Memory B cell (primary cell): ENCODE measurements around the gene PTPRE.

Experiments used
- ATAC-seq: fragments of 150-1000 bp; cut with Tn5 transposase; 2 replicates; pipeline ENCODE4 v1.10.0; 2021; ENCODE audit warnings: low read depth, mild to moderate bottlenecking, moderate library complexity
- DNase-seq, 2 donors: peaks; one replicate each; pipeline ENCODE4 v3.0.0; 2022; ENCODE audit warnings: low spot score in 2 of 2
- H3K27ac Mint-ChIP-seq: one replicate; pipeline ENCODE4 v1.8.0; 2022; ENCODE audit warnings: mild to moderate bottlenecking, moderate library complexity, mixed read lengths
- H3K27me3 Mint-ChIP-seq: one replicate; pipeline ENCODE4 v1.8.0; 2022; ENCODE audit warnings: mixed read lengths
- H3K36me3 Mint-ChIP-seq: one replicate; pipeline ENCODE4 v1.8.0; 2022; ENCODE audit warnings: mild to moderate bottlenecking, mixed read lengths
- H3K4me1 Mint-ChIP-seq: one replicate; pipeline ENCODE4 v1.8.0; 2022; ENCODE audit warnings: mixed read lengths
- H3K4me3 Mint-ChIP-seq: one replicate; pipeline ENCODE4 v1.8.0; 2022; ENCODE audit warnings: mild to moderate bottlenecking, moderate library complexity, mixed read lengths
- H3K9me3 Mint-ChIP-seq: one replicate; pipeline ENCODE4 v1.8.0; 2022; ENCODE audit warnings: mixed read lengths

Gene PTPRE

GRCh38 chr10:128072941-128073645 is 166.2 kb downstream of the PTPRE start:
- H3K27ac Mint-ChIP-seq = no peak overlapping the region
- H3K4me3 Mint-ChIP-seq = no peak overlapping the region
- H3K4me1 Mint-ChIP-seq = peaks cover 6% of the 10 kb centered on the region
- no peaks in the 10 kb centered on the region for H3K9me3 Mint-ChIP-seq
- H3K36me3 Mint-ChIP-seq = peaks cover 28% of the 10 kb centered on the region
- ATAC-seq = no peak
- no peaks in the 10 kb centered on the region for H3K27me3 Mint-ChIP-seq
- DNase-seq = no peak

GRCh38 chr10:128073890-128074289 is 167.0 kb downstream of the PTPRE start:
- H3K36me3 Mint-ChIP-seq = peaks cover 28% of the 10 kb centered on the region
- no peak overlapping the region for H3K27ac Mint-ChIP-seq
- H3K27me3 Mint-ChIP-seq = no peaks in the 10 kb centered on the region

GRCh38 chr10:128074589-128074988 is 167.7 kb downstream of the PTPRE start:
- Mint-ChIP-seq H3K36me3 (peaks cover 33% of the 10 kb centered on the region), H3K27ac (no peak overlapping the region), H3K9me3 (no peaks in the 10 kb centered on the region), H3K4me3 (no peak overlapping the region), H3K27me3 (no peaks in the 10 kb centered on the region), H3K4me1 (peaks cover 3% of the 10 kb centered on the region)
- ATAC-seq (no peak), DNase-seq (no peak)

More at GRCh38 chr10:128073890-128074289, 167.0 kb downstream of the PTPRE start:
- Mint-ChIP-seq H3K4me3 (no peak overlapping the region), H3K9me3 (no peaks in the 10 kb centered on the region), H3K4me1 (peaks cover 6% of the 10 kb centered on the region)
- DNase-seq = no peak
- no peak for ATAC-seq

GRCh38 chr10:128077155-128077875 is 170.4 kb downstream of the PTPRE start:
- no peaks in the 10 kb centered on the region for H3K27me3 Mint-ChIP-seq
- H3K36me3 Mint-ChIP-seq = peaks cover 36% of the 10 kb centered on the region
- H3K9me3 Mint-ChIP-seq = no peaks in the 10 kb centered on the region
- H3K4me3 Mint-ChIP-seq = no peak overlapping the region
- no peaks in the 10 kb centered on the region for H3K4me1 Mint-ChIP-seq
- DNase-seq (no peak), ATAC-seq (no peak)
- no peak overlapping the region for H3K27ac Mint-ChIP-seq

- peaks cover 29% of the 10 kb centered on the region for H3K36me3 Mint-ChIP-seq
- DNase-seq = no peak
Measured at GRCh38 chr10:128078136-128078969, 171.4 kb downstream of the PTPRE start.

GRCh38 chr10:128080231-128080630 is 173.3 kb downstream of the PTPRE start:
- Mint-ChIP-seq H3K9me3 (no peaks in the 10 kb centered on the region), H3K36me3 (peaks cover 19% of the 10 kb centered on the region), H3K4me3 (no peak overlapping the region), H3K27me3 (no peaks in the 10 kb centered on the region), H3K4me1 (no peaks in the 10 kb centered on the region), H3K27ac (no peak overlapping the region)
- DNase-seq (no peak), ATAC-seq (no peak)

More at GRCh38 chr10:128078136-128078969, 171.4 kb downstream of the PTPRE start:
- Mint-ChIP-seq H3K4me3 (no peak overlapping the region), H3K27me3 (no peaks in the 10 kb centered on the region), H3K27ac (no peak overlapping the region), H3K4me1 (no peaks in the 10 kb centered on the region), H3K9me3 (no peaks in the 10 kb centered on the region)
- peak; percentile 51 for ATAC-seq

- H3K27ac Mint-ChIP-seq = no peak overlapping the region
- DNase-seq (no peak), ATAC-seq (no peak)
- H3K36me3 Mint-ChIP-seq = peaks cover 17% of the 10 kb centered on the region
- no peaks in the 10 kb centered on the region for H3K9me3 Mint-ChIP-seq
- H3K27me3 Mint-ChIP-seq = no peaks in the 10 kb centered on the region
- no peaks in the 10 kb centered on the region for H3K4me1 Mint-ChIP-seq
- no peak overlapping the region for H3K4me3 Mint-ChIP-seq
Measured at GRCh38 chr10:128080641-128081040, 173.7 kb downstream of the PTPRE start.

GRCh38 chr10:128081222-128081621 is 174.3 kb downstream of the PTPRE start:
- Mint-ChIP-seq H3K27ac (no peak overlapping the region), H3K4me3 (no peak overlapping the region), H3K36me3 (peaks cover 14% of the 10 kb centered on the region), H3K9me3 (no peaks in the 10 kb centered on the region), H3K4me1 (no peaks in the 10 kb centered on the region), H3K27me3 (no peaks in the 10 kb centered on the region)
- ATAC-seq (no peak), DNase-seq (no peak)

- ATAC-seq (no peak), DNase-seq (no peak)
- Mint-ChIP-seq H3K9me3 (no peaks in the 10 kb centered on the region), H3K4me1 (no peaks in the 10 kb centered on the region), H3K36me3 (peaks cover 12% of the 10 kb centered on the region), H3K4me3 (no peak overlapping the region), H3K27me3 (no peaks in the 10 kb centered on the region), H3K27ac (no peak overlapping the region)
Measured at GRCh38 chr10:128081720-128082119, 174.8 kb downstream of the PTPRE start.

GRCh38 chr10:128083191-128083895 is 176.4 kb downstream of the PTPRE start:
- no peak overlapping the region for H3K27ac Mint-ChIP-seq
- DNase-seq = no peak
- no peaks in the 10 kb centered on the region for H3K9me3 Mint-ChIP-seq
- H3K27me3 Mint-ChIP-seq = no peaks in the 10 kb centered on the region
- H3K36me3 Mint-ChIP-seq = peaks cover 12% of the 10 kb centered on the region
- ATAC-seq = no peak
- H3K4me1 Mint-ChIP-seq = no peaks in the 10 kb centered on the region
- no peak overlapping the region for H3K4me3 Mint-ChIP-seq

- Mint-ChIP-seq H3K27ac (no peak overlapping the region), H3K27me3 (no peaks in the 10 kb centered on the region), H3K36me3 (peaks cover 9% of the 10 kb centered on the region), H3K4me3 (no peak overlapping the region), H3K9me3 (no peaks in the 10 kb centered on the region), H3K4me1 (no peaks in the 10 kb centered on the region)
- no peak for ATAC-seq
- DNase-seq = no peak
Measured at GRCh38 chr10:128084364-128084763, 177.5 kb downstream of the PTPRE start.

- DNase-seq (no peak), ATAC-seq (no peak)
Measured at GRCh38 chr10:128084991-128085390, 178.1 kb downstream of the PTPRE start.

GRCh38 chr10:128086003-128086863 is 179.3 kb downstream of the PTPRE start:
- Mint-ChIP-seq H3K27me3 (no peaks in the 10 kb centered on the region), H3K36me3 (peaks cover 2% of the 10 kb centered on the region), H3K4me3 (no peak overlapping the region), H3K9me3 (no peaks in the 10 kb centered on the region), H3K4me1 (no peaks in the 10 kb centered on the region), H3K27ac (no peak overlapping the region)
- DNase-seq (no peak), ATAC-seq (no peak)

More at GRCh38 chr10:128084991-128085390, 178.1 kb downstream of the PTPRE start:
- Mint-ChIP-seq H3K36me3 (peaks cover 5% of the 10 kb centered on the region), H3K27ac (no peak overlapping the region), H3K4me1 (no peaks in the 10 kb centered on the region), H3K27me3 (no peaks in the 10 kb centered on the region), H3K9me3 (no peaks in the 10 kb centered on the region), H3K4me3 (no peak overlapping the region)
